Measurements from ENCODE around the gene WNT3A. TPM values are rescaled to one million over a fixed set of nuclear protein-coding genes. Genes with fewer than 3 reads are reported as not detected.

WNT3A gene
- total and polyA plus RNA-seq, 2 experiments from 2014 or later = 0.07 to 0.65 TPM

DNA sequence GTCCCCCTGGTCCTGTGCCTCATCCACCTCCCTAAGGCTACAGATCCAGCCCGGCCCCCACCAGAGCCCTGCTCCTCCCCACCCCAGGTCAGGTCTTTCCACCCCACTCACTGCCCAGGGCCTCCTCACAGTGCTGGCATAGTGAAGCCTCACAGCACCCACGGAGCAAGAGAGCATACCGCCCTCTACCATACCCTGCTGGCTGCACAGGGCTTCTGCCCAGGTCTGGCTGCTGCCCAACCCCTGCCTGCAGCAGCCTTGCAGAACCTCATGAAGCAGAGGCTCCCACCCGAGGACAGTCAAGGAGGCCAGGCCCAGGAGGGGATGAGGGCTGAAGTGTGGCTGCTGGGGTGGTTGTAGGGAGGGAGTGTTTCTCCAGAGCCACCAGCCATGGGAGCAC lies 56.0 kb downstream of the WNT3A start:
- Histone ChIP-seq H3K36me3 (ENCODE audit: insufficient read depth) (no peaks in the 10 kb centered on the region), H3F3A (replicated peaks; ENCODE audit: low read depth) (no peaks in the 10 kb centered on the region), H3K27me3 (ENCODE audit: insufficient read depth) (peaks cover 92% of the 10 kb centered on the region), H3K9me2 (ENCODE audit: insufficient read depth) (no peaks in the 10 kb centered on the region), H3K27ac (ENCODE audit: low read depth) (no peak overlapping the region), H2AFZ (no peak overlapping the region), H3K4me1 (ENCODE audit: insufficient read depth) (peaks cover 5% of the 10 kb centered on the region; the same call in 1 of the 2 replicates), H3K79me2 (replicated peaks; ENCODE audit: insufficient read depth) (no peaks in the 10 kb centered on the region), H3K4me3 (no peak overlapping the region), H3K4me2 (no peak overlapping the region), H4K20me1 (replicated peaks; ENCODE audit: insufficient read depth) (no peaks in the 10 kb centered on the region)
- Mint-ChIP-seq H3K36me3 (ENCODE audit: low read depth) (peaks cover 4% of the 10 kb centered on the region; the same call in 1 of the 3 replicates), H3K4me3 (no peak overlapping the region), H3K27ac (no peak overlapping the region), H3K9me3 (no peaks in the 10 kb centered on the region), H3K27me3 (ENCODE audit: insufficient read depth, low read depth, poor library complexity) (peaks cover 79% of the 10 kb centered on the region), H3K4me1 (peaks cover 5% of the 10 kb centered on the region)
- TF ChIP-seq, protein P1, sequence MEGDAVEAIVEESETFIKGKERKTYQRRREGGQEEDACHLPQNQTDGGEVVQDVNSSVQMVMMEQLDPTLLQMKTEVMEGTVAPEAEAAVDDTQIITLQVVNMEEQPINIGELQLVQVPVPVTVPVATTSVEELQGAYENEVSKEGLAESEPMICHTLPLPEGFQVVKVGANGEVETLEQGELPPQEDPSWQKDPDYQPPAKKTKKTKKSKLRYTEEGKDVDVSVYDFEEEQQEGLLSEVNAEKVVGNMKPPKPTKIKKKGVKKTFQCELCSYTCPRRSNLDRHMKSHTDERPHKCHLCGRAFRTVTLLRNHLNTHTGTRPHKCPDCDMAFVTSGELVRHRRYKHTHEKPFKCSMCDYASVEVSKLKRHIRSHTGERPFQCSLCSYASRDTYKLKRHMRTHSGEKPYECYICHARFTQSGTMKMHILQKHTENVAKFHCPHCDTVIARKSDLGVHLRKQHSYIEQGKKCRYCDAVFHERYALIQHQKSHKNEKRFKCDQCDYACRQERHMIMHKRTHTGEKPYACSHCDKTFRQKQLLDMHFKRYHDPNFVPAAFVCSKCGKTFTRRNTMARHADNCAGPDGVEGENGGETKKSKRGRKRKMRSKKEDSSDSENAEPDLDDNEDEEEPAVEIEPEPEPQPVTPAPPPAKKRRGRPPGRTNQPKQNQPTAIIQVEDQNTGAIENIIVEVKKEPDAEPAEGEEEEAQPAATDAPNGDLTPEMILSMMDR (conservative IDR thresholded peaks at IDR 0.05; ENCODE audit: low read depth in 2 of 2) = peak in 1 of 2 experiments; percentile 29; a peak in 1 of 4 replicates
- TF ChIP-seq JUNB (IDR thresholded peaks at IDR 0.05; ENCODE audit: unreplicated experiment) = no peak
- DNase-seq (ENCODE audit: low spot score) (no peak), ATAC-seq (no peak)

- H3K9me3 Mint-ChIP-seq = no peaks in the 10 kb centered on the region
- no peaks in the 10 kb centered on the region for H3K9me2 ChIP-seq (ENCODE audit: insufficient read depth)
- no peaks in the 10 kb centered on the region for H3K79me2 ChIP-seq (replicated peaks; ENCODE audit: insufficient read depth)
- H3K27ac ChIP-seq (ENCODE audit: low read depth) = no peak overlapping the region
- H3K36me3 ChIP-seq (ENCODE audit: insufficient read depth) = no peaks in the 10 kb centered on the region
- no peak overlapping the region for H3K4me3 ChIP-seq
- H3K27ac Mint-ChIP-seq = no peak overlapping the region
- H2AFZ ChIP-seq = no peak overlapping the region
- H3F3A ChIP-seq (replicated peaks; ENCODE audit: low read depth) = no peaks in the 10 kb centered on the region
- DNase-seq (ENCODE audit: low spot score) (no peak), ATAC-seq (no peak)
- H3K4me3 Mint-ChIP-seq = no peak overlapping the region
- H3K27me3 ChIP-seq (ENCODE audit: insufficient read depth) = peaks cover 92% of the 10 kb centered on the region
- peaks cover 72% of the 10 kb centered on the region for H3K27me3 Mint-ChIP-seq (ENCODE audit: insufficient read depth, low read depth, poor library complexity)
- H3K4me1 ChIP-seq (ENCODE audit: insufficient read depth) = peaks cover 5% of the 10 kb centered on the region; the same call in 1 of the 2 replicates
- H3K36me3 Mint-ChIP-seq (ENCODE audit: low read depth) = peaks cover 4% of the 10 kb centered on the region; the same call in 1 of the 3 replicates
- no peak overlapping the region for H3K4me2 ChIP-seq
- no peaks in the 10 kb centered on the region for H4K20me1 ChIP-seq (replicated peaks; ENCODE audit: insufficient read depth)
- peaks cover 5% of the 10 kb centered on the region for H3K4me1 Mint-ChIP-seq
- TF ChIP-seq JUNB (IDR thresholded peaks at IDR 0.05; ENCODE audit: unreplicated experiment) (no peak), POLR2AphosphoS5 (IDR thresholded peaks at IDR 0.05; ENCODE audit: low read depth) (no peak), NANOG (IDR thresholded peaks at IDR 0.05; ENCODE audit: borderline replicate concordance) (no peak), CREB1 (CRISPR knock-in tag; IDR thresholded peaks at IDR 0.05; ENCODE audit: low read depth) (no peak), EZH2 (IDR thresholded peaks at IDR 0.05; ENCODE audit: low read depth, unreplicated experiment) (no peak), ZNF331 (CRISPR knock-in tag; IDR thresholded peaks at IDR 0.05; ENCODE audit: low read depth) (no peak)
- TF ChIP-seq, protein P2, sequence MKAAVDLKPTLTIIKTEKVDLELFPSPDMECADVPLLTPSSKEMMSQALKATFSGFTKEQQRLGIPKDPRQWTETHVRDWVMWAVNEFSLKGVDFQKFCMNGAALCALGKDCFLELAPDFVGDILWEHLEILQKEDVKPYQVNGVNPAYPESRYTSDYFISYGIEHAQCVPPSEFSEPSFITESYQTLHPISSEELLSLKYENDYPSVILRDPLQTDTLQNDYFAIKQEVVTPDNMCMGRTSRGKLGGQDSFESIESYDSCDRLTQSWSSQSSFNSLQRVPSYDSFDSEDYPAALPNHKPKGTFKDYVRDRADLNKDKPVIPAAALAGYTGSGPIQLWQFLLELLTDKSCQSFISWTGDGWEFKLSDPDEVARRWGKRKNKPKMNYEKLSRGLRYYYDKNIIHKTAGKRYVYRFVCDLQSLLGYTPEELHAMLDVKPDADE (IDR thresholded peaks at IDR 0.05) = no peak
- TF ChIP-seq, protein P3, sequence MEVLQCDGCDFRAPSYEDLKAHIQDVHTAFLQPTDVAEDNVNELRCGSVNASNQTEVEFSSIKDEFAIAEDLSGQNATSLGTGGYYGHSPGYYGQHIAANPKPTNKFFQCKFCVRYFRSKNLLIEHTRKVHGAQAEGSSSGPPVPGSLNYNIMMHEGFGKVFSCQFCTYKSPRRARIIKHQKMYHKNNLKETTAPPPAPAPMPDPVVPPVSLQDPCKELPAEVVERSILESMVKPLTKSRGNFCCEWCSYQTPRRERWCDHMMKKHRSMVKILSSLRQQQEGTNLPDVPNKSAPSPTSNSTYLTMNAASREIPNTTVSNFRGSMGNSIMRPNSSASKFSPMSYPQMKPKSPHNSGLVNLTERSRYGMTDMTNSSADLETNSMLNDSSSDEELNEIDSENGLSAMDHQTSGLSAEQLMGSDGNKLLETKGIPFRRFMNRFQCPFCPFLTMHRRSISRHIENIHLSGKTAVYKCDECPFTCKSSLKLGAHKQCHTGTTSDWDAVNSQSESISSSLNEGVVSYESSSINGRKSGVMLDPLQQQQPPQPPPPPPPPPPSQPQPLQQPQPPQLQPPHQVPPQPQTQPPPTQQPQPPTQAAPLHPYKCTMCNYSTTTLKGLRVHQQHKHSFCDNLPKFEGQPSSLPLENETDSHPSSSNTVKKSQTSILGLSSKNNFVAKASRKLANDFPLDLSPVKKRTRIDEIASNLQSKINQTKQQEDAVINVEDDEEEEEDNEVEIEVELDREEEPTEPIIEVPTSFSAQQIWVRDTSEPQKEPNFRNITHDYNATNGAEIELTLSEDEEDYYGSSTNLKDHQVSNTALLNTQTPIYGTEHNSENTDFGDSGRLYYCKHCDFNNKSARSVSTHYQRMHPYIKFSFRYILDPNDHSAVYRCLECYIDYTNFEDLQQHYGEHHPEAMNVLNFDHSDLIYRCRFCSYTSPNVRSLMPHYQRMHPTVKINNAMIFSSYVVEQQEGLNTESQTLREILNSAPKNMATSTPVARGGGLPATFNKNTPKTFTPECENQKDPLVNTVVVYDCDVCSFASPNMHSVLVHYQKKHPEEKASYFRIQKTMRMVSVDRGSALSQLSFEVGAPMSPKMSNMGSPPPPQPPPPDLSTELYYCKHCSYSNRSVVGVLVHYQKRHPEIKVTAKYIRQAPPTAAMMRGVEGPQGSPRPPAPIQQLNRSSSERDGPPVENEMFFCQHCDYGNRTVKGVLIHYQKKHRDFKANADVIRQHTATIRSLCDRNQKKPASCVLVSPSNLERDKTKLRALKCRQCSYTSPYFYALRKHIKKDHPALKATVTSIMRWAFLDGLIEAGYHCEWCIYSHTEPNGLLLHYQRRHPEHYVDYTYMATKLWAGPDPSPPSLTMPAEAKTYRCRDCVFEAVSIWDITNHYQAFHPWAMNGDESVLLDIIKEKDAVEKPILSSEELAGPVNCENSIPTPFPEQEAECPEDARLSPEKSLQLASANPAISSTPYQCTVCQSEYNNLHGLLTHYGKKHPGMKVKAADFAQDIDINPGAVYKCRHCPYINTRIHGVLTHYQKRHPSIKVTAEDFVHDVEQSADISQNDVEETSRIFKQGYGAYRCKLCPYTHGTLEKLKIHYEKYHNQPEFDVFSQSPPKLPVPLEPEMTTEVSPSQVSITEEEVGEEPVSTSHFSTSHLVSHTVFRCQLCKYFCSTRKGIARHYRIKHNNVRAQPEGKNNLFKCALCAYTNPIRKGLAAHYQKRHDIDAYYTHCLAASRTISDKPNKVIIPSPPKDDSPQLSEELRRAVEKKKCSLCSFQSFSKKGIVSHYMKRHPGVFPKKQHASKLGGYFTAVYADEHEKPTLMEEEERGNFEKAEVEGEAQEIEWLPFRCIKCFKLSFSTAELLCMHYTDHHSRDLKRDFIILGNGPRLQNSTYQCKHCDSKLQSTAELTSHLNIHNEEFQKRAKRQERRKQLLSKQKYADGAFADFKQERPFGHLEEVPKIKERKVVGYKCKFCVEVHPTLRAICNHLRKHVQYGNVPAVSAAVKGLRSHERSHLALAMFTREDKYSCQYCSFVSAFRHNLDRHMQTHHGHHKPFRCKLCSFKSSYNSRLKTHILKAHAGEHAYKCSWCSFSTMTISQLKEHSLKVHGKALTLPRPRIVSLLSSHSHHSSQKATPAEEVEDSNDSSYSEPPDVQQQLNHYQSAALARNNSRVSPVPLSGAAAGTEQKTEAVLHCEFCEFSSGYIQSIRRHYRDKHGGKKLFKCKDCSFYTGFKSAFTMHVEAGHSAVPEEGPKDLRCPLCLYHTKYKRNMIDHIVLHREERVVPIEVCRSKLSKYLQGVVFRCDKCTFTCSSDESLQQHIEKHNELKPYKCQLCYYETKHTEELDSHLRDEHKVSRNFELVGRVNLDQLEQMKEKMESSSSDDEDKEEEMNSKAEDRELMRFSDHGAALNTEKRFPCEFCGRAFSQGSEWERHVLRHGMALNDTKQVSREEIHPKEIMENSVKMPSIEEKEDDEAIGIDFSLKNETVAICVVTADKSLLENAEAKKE (CRISPR knock-in tag; IDR thresholded peaks at IDR 0.05) = no peak
Observed at GRCh38 chr1:228063251-228064191, 56.7 kb downstream of the WNT3A start.

Data from GM23338 (cell line).